Embryonic facial prominence (tissue), 1 donor: ENCODE results near the gene FOXL1.

Experiments
- DNase-seq: peaks from one replicate; pipeline ENCODE4 v3.0.0-alpha.2; 2016; ENCODE audit errors: extremely low spot score

Gene FOXL1

DNA sequence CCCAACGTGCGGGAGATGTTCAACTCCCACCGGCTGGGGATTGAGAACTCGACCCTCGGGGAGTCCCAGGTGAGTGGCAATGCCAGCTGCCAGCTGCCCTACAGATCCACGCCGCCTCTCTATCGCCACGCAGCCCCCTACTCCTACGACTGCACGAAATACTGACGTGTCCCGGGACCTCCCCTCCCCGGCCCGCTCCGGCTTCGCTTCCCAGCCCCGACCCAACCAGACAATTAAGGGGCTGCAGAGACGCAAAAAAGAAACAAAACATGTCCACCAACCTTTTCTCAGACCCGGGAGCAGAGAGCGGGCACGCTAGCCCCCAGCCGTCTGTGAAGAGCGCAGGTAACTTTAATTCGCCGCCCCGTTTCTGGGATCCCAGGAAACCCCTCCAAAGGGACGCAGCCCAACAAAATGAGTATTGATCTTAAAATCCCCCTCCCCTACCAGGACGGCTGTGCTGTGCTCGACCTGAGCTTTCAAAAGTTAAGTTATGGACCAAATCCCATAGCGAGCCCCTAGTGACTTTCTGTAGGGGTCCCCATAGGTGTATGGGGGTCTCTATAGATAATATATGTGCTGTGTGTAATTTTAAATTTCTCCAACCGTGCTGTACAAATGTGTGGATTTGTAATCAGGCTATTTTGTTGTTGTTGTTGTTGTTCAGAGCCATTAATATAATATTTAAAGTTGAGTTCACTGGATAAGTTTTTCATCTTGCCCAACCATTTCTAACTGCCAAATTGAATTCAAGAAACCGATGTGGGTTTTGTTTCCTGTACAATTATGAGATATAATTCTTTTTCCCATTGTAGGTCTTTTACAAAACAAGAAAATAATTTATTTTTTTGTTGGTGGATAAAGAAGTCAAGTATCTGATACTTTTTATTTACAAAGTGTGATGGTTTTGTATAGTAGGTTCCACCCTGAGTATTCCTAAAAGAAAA, 9.4 kb upstream of the FOXL1 start:
- no peak for DNase-seq

GRCh38 chr16:86569701-86570447, 8.5 kb upstream of the FOXL1 start:
- DNase-seq: no peak

GRCh38 chr16:86570558-86571529, 7.5 kb upstream of the FOXL1 start:
- no peak for DNase-seq

GRCh38 chr16:86571530-86571915, 6.8 kb upstream of the FOXL1 start:
- DNase-seq: no peak

- DNase-seq: no peak
Observed at GRCh38 chr16:86572041-86572521, 6.3 kb upstream of the FOXL1 start.

- DNase-seq: no peak
Observed at GRCh38 chr16:86572606-86573005, 5.7 kb upstream of the FOXL1 start.

- DNase-seq: no peak
Observed at GRCh38 chr16:86573215-86573614, 5.1 kb upstream of the FOXL1 start.

- DNase-seq: no peak
Observed at GRCh38 chr16:86573646-86574508, 4.5 kb upstream of the FOXL1 start.

DNA sequence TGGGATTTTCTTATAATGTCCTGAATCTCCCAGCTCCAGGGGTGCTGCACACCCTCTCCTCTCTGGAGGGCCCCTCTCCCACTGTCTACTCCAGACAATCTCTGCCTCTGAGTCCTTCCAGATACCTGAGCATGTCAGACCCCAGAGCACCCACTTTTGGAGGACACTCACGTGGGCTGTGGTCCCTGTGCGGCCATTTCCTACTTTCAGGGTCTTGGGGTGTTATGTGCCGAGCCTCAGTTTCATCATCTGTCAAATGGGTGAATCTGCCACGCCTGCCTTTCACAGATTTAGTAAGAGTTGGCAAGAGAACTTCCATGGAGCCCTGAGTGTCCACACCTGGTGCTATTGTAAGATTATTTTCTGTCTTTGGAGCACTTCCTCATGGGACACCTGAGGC, 3.7 kb upstream of the FOXL1 start:
- DNase-seq: no peak

DNA sequence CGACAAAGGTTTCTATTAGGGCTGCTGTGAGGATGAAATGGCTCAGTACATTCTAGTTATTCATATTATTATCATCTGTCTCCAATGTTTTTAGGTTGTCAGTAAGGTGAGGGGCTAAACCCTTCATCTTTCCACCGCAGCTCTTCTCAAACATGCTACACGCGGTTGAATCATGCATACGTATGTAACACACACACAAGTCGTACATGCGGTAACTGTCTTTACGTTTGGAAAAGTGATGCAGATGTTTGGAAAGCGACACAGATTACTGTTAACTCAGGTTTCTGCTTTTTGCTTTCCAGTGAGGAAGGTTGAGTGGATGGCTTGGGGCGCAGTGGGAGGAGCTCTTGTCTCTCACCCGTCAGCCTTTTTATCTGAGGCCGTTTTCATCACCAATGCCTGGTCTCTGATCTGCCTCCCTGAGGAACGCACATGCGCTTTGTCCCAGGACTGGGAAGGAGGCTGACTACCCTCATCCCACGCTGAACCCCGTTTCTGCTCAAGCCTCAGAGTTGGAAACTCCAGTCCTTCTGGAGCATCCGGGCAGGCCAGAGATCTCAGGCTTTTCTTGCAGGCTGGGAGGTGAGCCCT, 3.2 kb upstream of the FOXL1 start:
- no peak for DNase-seq

DNA sequence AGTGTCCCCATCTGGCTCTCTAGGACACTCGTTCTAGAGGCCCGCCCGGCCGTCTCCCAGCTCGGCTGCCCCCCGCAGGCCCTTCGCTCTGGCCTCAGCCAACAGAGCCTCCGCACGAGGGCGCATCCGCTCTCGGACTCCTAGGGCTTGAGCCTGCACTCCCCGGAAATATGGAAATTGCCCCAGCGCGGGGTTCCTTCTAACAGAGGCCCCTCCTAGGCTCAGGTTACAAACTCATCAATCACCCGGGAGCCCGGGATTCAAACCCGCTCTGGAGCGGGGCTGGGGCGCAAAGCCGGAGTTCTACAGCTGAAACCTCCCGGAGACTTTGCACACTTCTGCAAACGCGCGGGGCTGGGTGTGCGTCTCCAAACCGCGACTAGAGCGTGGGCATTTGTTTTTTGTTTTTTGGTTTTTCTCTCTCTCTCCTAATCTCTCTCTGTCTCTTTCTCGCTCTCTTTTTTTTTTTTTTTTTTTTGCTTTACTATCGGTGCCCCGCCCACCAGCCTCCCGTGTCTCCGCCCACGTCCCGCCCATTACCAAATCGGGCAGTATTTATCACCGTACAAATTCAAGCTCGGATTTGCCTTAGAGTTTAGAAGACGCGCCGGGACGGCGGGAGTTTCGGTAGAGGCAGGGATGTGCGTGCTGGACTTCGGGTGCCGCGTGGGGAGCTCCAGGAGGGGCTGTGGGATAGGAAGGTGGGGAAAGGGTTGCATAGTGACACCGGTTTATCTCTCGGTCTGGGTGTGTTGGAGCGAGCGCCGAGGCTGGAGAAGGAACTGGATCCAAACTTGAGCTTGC, 2.4 kb upstream of the FOXL1 start:
- no peak for DNase-seq

DNA sequence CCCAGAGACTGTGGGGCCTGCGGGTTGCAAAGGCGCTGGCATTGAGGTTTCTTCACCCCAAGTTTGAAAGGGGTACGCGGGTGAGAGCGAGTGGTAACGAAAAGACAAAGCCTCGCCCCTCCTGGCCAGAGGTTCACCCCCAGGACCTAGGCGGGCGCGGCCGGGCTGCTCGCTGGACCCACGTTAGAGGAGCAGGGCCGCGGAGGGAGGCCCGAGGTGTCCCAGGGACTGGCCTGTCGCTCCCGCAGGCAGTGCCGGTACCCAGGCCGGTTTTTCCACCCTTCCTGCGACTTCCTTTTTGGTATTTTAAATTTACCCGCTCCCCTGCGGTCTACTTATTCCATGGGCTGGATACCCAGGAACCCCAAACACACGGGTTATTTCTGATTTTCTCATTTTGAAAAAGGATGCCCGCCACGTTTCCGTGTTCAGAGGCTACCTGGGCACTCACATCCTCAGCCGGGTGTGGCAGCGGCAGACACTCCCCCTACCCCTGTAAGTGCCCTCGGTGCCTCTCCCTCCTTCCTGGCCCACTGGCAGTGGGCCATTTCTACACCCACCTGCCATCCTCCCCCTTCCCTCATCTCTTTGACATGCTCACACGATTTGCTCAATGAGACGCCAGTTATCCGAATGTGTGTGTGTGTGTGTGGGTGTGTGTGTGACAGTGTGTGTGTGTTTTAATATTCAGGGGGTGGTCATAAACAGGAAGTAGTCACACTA, 1.6 kb upstream of the FOXL1 start:
- no peak for DNase-seq

- DNase-seq: no peak
Observed at GRCh38 chr16:86577314-86577971, 906 bp upstream of the FOXL1 start.

DNA sequence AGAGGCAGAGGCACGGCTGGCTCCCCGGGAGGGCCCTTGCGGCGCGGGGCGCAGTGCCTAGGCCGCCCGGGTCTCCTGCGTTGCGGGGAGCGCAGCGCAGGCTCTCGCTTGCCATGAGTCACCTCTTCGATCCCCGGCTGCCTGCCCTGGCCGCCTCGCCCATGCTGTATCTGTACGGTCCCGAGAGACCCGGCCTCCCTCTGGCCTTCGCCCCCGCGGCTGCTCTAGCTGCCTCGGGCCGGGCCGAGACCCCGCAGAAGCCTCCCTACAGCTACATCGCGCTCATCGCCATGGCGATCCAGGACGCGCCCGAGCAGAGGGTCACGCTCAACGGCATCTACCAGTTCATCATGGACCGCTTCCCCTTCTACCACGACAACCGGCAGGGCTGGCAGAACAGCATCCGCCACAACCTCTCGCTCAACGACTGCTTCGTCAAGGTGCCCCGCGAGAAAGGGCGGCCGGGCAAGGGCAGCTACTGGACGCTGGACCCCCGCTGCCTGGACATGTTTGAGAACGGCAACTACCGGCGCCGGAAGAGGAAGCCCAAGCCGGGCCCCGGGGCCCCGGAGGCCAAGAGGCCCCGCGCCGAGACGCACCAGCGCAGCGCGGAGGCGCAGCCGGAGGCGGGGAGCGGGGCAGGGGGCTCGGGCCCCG, 390 bp downstream of the FOXL1 start:
- no peak for DNase-seq

DNA sequence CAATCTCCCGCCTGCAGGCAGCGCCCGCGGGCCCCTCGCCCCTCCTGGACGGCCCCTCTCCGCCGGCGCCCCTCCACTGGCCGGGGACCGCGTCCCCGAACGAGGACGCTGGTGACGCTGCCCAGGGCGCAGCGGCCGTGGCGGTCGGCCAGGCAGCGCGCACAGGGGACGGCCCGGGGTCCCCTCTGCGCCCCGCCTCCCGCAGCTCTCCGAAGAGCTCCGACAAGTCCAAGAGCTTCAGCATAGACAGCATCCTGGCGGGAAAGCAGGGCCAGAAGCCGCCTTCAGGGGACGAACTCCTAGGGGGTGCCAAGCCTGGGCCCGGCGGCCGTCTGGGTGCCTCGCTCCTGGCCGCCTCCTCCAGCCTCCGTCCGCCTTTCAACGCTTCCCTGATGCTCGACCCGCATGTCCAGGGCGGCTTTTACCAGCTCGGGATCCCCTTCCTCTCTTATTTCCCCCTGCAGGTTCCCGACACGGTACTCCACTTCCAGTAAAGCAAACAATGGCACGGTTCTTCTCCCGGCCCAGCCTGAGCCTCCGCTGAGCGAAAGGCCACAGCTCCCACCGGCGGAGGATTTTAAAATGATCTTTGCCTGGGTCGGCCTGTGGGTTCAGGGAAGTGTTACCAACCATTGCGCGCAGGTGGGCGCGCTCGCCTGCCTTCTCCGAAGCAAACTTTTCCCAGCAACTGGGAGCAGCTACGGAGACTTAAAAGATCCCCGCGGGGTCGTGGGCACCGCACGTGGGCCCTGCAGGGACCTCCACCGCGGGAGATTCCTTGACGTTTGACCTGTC, 1.1 kb downstream of the FOXL1 start:
- no peak for DNase-seq

DNA sequence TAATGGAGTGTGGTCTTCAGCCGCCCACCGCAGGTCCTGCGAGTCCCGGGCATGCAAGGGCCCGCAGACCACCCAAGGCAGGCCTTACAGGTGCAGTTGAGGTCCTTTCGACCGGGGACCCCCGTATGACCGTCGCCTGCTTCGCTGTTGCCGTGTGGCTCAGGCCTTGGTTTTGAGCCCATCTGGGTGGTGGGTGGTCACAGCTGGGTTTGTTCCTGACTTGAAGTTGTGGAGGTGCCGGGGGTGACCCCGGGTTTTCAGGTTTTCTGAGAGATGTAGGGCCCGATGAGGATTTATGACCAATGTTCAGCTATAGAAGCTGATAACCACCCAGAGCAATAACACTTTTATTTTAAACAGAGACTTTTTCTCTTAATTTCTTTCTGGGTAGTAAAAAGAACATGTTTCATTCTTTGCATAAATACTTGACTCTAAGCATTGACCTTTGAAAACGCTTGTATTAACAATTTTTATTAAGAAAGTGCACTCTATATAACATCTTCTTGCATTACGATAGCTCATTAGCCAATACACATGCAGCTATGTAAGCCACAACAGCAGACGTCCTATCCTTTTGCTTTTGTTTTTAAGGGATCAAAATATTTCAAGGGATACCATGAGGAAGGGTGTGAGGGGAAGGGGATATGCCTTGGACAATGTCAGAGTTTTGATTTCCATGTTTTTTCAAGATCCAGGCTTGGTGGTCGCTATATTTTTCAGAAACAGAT, 1.9 kb downstream of the FOXL1 start:
- DNase-seq: no peak
